Left kidney (tissue), 2 donors: ENCODE data around the gene KAT6B. TPM values are rescaled to one million over a fixed set of nuclear protein-coding genes. Genes with fewer than 3 reads are reported as not detected.

Source experiments
- DNase-seq: peaks from one replicate; pipeline ENCODE4 v3.0.0-alpha.2; 2013
- polyA plus RNA-seq: library from polyadenylated mRNA; unstranded; fragments of 120-200 nt; gene quantifications from one replicate; pipeline ENCODE4 v1.2.1, GENCODE V29; 2013; ENCODE audit not compliant: insufficient read length

The KAT6B gene
- polyA plus RNA-seq, 1 donor, result 53.6 TPM

- no peak for DNase-seq
These were observed 123.7 kb downstream of the KAT6B start for GRCh38 chr10:74949843-74950765.

GRCh38 chr10:74953214-74953613 lies 126.8 kb downstream of the KAT6B start:
- DNase-seq, result no peak

GRCh38 chr10:74955796-74956195 lies 129.4 kb downstream of the KAT6B start:
- no peak for DNase-seq

- DNase-seq, result no peak
These were observed 130.2 kb downstream of the KAT6B start for GRCh38 chr10:74956555-74957111.

- DNase-seq, result no peak
These were observed 131.0 kb downstream of the KAT6B start for GRCh38 chr10:74957285-74957961.

GRCh38 chr10:74958316-74958715 lies 131.9 kb downstream of the KAT6B start:
- no peak for DNase-seq

- DNase-seq, result no peak
These were observed 134.3 kb downstream of the KAT6B start for GRCh38 chr10:74960670-74961069.

- DNase-seq, result no peak
These were observed 136.1 kb downstream of the KAT6B start for GRCh38 chr10:74962517-74962916.

GRCh38 chr10:74963549-74963948 lies 137.1 kb downstream of the KAT6B start:
- DNase-seq, result no peak

- no peak for DNase-seq
These were observed 141.7 kb downstream of the KAT6B start for GRCh38 chr10:74967911-74968666.

- DNase-seq, result no peak
These were observed 142.3 kb downstream of the KAT6B start for GRCh38 chr10:74968667-74969061.

GRCh38 chr10:74969093-74969492 lies 142.7 kb downstream of the KAT6B start:
- no peak for DNase-seq

- DNase-seq, result no peak
These were observed 143.1 kb downstream of the KAT6B start for GRCh38 chr10:74969530-74969929.

- no peak for DNase-seq
These were observed 147.5 kb downstream of the KAT6B start for GRCh38 chr10:74973741-74974392.

GRCh38 chr10:74975758-74976157 lies 149.4 kb downstream of the KAT6B start:
- DNase-seq, result no peak

GRCh38 chr10:74976565-74976964 lies 150.2 kb downstream of the KAT6B start:
- no peak for DNase-seq

- DNase-seq, result no peak
These were observed 150.7 kb downstream of the KAT6B start for GRCh38 chr10:74977072-74977471.

- DNase-seq, result no peak
These were observed 151.8 kb downstream of the KAT6B start for GRCh38 chr10:74977913-74978847.

- no peak for DNase-seq
These were observed 155.6 kb downstream of the KAT6B start for GRCh38 chr10:74981831-74982633.

- no peak for DNase-seq
These were observed 156.2 kb downstream of the KAT6B start for GRCh38 chr10:74982634-74982982.
